HepG2 (cell line): ENCODE data around the gene RFTN1. TPM values are rescaled to one million over a fixed set of nuclear protein-coding genes. Genes with fewer than 3 reads are reported as not detected.

Source experiments
- ATAC-seq: fragments of 200-7000 bp; cut with Tn5 transposase; 3 replicates; pipeline ENCODE4 v1.9.1; 2020; ENCODE audit warnings: mild to moderate bottlenecking, moderate library complexity
- BruUV-seq: library from RNA; stranded (reverse); fragments of 400-500 nt; replicated peaks from 2 replicates; lab custom pipeline; 2021; lab: Mats Ljungman, UMichigan
- CTCF ChIA-PET: fragments of 300-600 bp; formaldehyde crosslinking; extraction: SDS; loops from one replicate; lab custom pipeline; 2021; ENCODE audit warnings: low total read pairs, inconsistent platforms, low intra/inter-chr PET ratio; lab: Yijun Ruan, JAX
- POLR2A ChIA-PET: fragments of 350-600 bp; sonication (Branson Sonifier 250); formaldehyde crosslinking; loops from one replicate; lab custom pipeline; 2020; ENCODE audit warnings: antibody characterized with exemption, inconsistent platforms; lab: Yijun Ruan, JAX
- DNase-seq: peaks from one replicate; pipeline ENCODE4 v3.0.0-alpha.2; 2015; ENCODE audit warnings: low spot score
- FAIRE-seq: peaks from 3 replicates; lab custom pipeline; 2011; peaks lifted over from hg19 to GRCh38; lab: Jason Lieb, UNC
- H2AFZ ChIP-seq: one replicate; pipeline ENCODE4 v1.6.1; 2011; ENCODE audit warnings: low read length, inconsistent platforms
- H3K27ac ChIP-seq: fragments of 300-600 bp; 3 replicates; pipeline ENCODE4 v1.8.0; 2011; ENCODE audit warnings: mixed run types, mild to moderate bottlenecking, mixed read lengths, low read length, inconsistent platforms; ENCODE audit not compliant: insufficient read depth; ENCODE audit errors: extremely low read length
- H3K27me3 ChIP-seq, 2 experiments: fragments of 200-600 bp in 1 of 2; 2 replicates in 1 of 2; 3 replicates in 1 of 2; pipeline versions ENCODE4 v1.6.0 to v1.8.0; 2011; ENCODE audit warnings: low read length in 2 of 2, mild to moderate bottlenecking in 2 of 2, moderate library complexity in 2 of 2, inconsistent platforms in 1 of 2; ENCODE audit not compliant: insufficient read depth in 2 of 2, control insufficient read depth in 1 of 2
- H3K36me3 ChIP-seq, 2 experiments: fragments of 200-600 bp in 1 of 2; replicated peaks in 1 of 2; 2 replicates in 1 of 2; 3 replicates in 1 of 2; pipeline versions ENCODE4 v1.5.1 to v1.8.0; 2011; ENCODE audit warnings: low read length in 2 of 2, inconsistent platforms in 1 of 2; ENCODE audit not compliant: insufficient read depth in 2 of 2, control insufficient read depth in 1 of 2
- H3K4me1 ChIP-seq: 2 replicates; pipeline ENCODE4 v1.5.1; 2012; ENCODE audit warnings: low read length, inconsistent platforms; ENCODE audit not compliant: insufficient read depth
- H3K4me2 ChIP-seq: 2 replicates; pipeline ENCODE4 v1.6.0; 2011; ENCODE audit warnings: low read depth, low read length, inconsistent platforms
- H3K4me3 ChIP-seq, 3 experiments: fragments of 200-600 bp in 1 of 3; sonication (generic), shearing (Covaris generic) in 1 of 3; replicated peaks in 1 of 3; 2 replicates each; pipeline ENCODE4 v1.5.1; 2011 to 2016; ENCODE audit warnings: low read length in 3 of 3, inconsistent platforms in 2 of 3, low read depth in 2 of 3, mild to moderate bottlenecking in 2 of 3, control low read depth in 1 of 3, mixed read lengths in 1 of 3; ENCODE audit not compliant: insufficient read depth in 1 of 3
- H3K79me2 ChIP-seq: one replicate; pipeline ENCODE4 v1.6.1; 2011; ENCODE audit warnings: low read length, inconsistent platforms; ENCODE audit not compliant: insufficient read depth
- H3K9ac ChIP-seq: 2 replicates; pipeline ENCODE4 v1.6.0; 2011; ENCODE audit warnings: mild to moderate bottlenecking, low read depth, low read length, inconsistent platforms; ENCODE audit not compliant: insufficient read depth
- H3K9me3 ChIP-seq: 2 replicates; pipeline ENCODE4 v1.5.1; 2012; ENCODE audit warnings: mild to moderate bottlenecking, low read length
- H4K20me1 ChIP-seq: 2 replicates; pipeline ENCODE4 v1.6.0; 2011; ENCODE audit warnings: inconsistent platforms, mild to moderate bottlenecking, low read length, moderate library complexity; ENCODE audit not compliant: insufficient read depth
- BRF2 ChIP-seq: sonication (generic); formaldehyde crosslinking; IDR thresholded peaks from 2 replicates; pipeline ENCODE4 v1.8.1; 2022; ENCODE audit warnings: mild to moderate bottlenecking, missing genetic modification reagents
- ETV5 ChIP-seq: IDR thresholded peaks from 2 replicates; pipeline ENCODE4 v1.6.1; 2018; ENCODE audit warnings: missing biosample characterization, missing genetic modification reagents, inconsistent platforms, borderline replicate concordance
- MEIS2 ChIP-seq: sonication (generic); formaldehyde crosslinking; IDR thresholded peaks from 2 replicates; pipeline ENCODE4 v1.9.0; 2021; ENCODE audit warnings: mild to moderate bottlenecking, missing genetic modification reagents
- POGK ChIP-seq: sonication (generic); formaldehyde crosslinking; conservative IDR thresholded peaks from 2 replicates; pipeline ENCODE4 v1.8.0; 2022; ENCODE audit warnings: mild to moderate bottlenecking, moderate library complexity, missing genetic modification reagents
- POLR2AphosphoS2 ChIP-seq: IDR thresholded peaks from 2 replicates; pipeline ENCODE4 v1.6.1; 2011; ENCODE audit warnings: low read depth, low read length, improper control_type of control experiment
- PRPF4 ChIP-seq: fragments of 200-400 bp; formaldehyde crosslinking; IDR thresholded peaks from 2 replicates; pipeline ENCODE4 v1.6.1; 2016; ENCODE audit warnings: low read length, low read depth; ENCODE audit not compliant: poor library complexity, severe bottlenecking
- RFX5 ChIP-seq: IDR thresholded peaks from 2 replicates; pipeline ENCODE4 v1.6.1; 2011; ENCODE audit warnings: low read depth, low read length, improper control_type of control experiment
- XRCC5 ChIP-seq: fragments of 200-400 bp; formaldehyde crosslinking; optimal IDR thresholded peaks from 2 replicates; pipeline ENCODE3; 2017; ENCODE audit warnings: mild to moderate bottlenecking, low read length
- ZBTB39 ChIP-seq: sonication (generic); formaldehyde crosslinking; IDR thresholded peaks from 2 replicates; pipeline ENCODE4 v1.5.0; 2020; ENCODE audit warnings: missing genetic modification reagents
- ZBTB8A ChIP-seq: sonication (generic); formaldehyde crosslinking; IDR thresholded peaks from 2 replicates; pipeline ENCODE4 v1.4.0; 2020; ENCODE audit warnings: mild to moderate bottlenecking, low read depth, missing genetic modification reagents, borderline replicate concordance
- ZFP36L2 ChIP-seq: sonication (generic); formaldehyde crosslinking; IDR thresholded peaks from 2 replicates; pipeline ENCODE4 v1.4.0; 2020; ENCODE audit warnings: missing genetic modification reagents
- ZNF274 ChIP-seq: sonication (generic); formaldehyde crosslinking; IDR thresholded peaks from 2 replicates; pipeline ENCODE4 v1.5.1; 2020; ENCODE audit warnings: mild to moderate bottlenecking, missing genetic modification reagents
- ZNF44 ChIP-seq: sonication (generic); formaldehyde crosslinking; IDR thresholded peaks from 2 replicates; pipeline ENCODE4 v1.5.1; 2020; ENCODE audit warnings: mild to moderate bottlenecking, missing genetic modification reagents
- ZNF652 ChIP-seq: IDR thresholded peaks from 2 replicates; pipeline ENCODE4 v1.6.1; 2016; ENCODE audit warnings: low read depth, borderline replicate concordance
- ZNF724P ChIP-seq: sonication (generic); formaldehyde crosslinking; IDR thresholded peaks from 2 replicates; pipeline ENCODE4 v1.8.0; 2022; ENCODE audit warnings: missing genetic modification reagents, borderline replicate concordance
- WGBS: methylation state at CpG from one replicate; pipeline ENCODE4 v1.1.6; 2017; ENCODE audit warnings: low lambda C conversion rate; 5-methylcytosine and 5-hydroxymethylcytosine counted together
- in situ Hi-C: cut with HindIII; loops from 2 replicates; pipeline ENCODE4 v1.10.0; 2017; ENCODE audit warnings: low pct_unique_long_range_greater_than_20kb; ENCODE audit not compliant: extremely low pct_ligation_motif_present
- intact Hi-C: fragments of 100-400 bp; cut with micrococcal nuclease; formaldehyde crosslinking; loops from one replicate; pipeline ENCODE4 v1.10.0; 2022; ENCODE audit not compliant: unreplicated experiment
- polyA plus RNA-seq, 8 experiments: library from polyadenylated mRNA; depleted of rRNA in 3 of 8; stranded (reverse) in 7 of 8; unstranded in 1 of 8; fragments of >200 nt; fragmentation: Illumina TruSeq in 4 of 8; extraction: Trizol in 4 of 8; gene quantifications; 2 replicates each; pipeline versions ENCODE4 v1.2.1 to v1.2.3, GENCODE V29; 2011 to 2016; ENCODE audit warnings: low read depth in 4 of 8, missing spikeins in 1 of 8, mixed read lengths in 1 of 8; ENCODE audit not compliant: insufficient read depth in 1 of 8
- total RNA-seq, 5 experiments: library from RNA; depleted of rRNA; stranded (reverse); fragments of >200 nt; fragmentation: Illumina TruSeq; extraction: Trizol; gene quantifications; 2 replicates each; pipeline ENCODE4 v1.2.3, GENCODE V29; 2016; ENCODE audit warnings: low read depth in 1 of 5
- TF ChIP-seq, protein P1 (sequence below): sonication (generic); formaldehyde crosslinking; IDR thresholded peaks from 2 replicates; pipeline ENCODE4 v1.8.1; 2023; ENCODE audit warnings: missing genetic modification reagents, mild to moderate bottlenecking, borderline replicate concordance
- TF ChIP-seq, protein P2 (sequence below): fragments of 450-650 bp; IDR thresholded peaks from 2 replicates; pipeline ENCODE4 v1.6.1; 2017
- TF ChIP-seq, protein P3 (sequence below): sonication (generic); formaldehyde crosslinking; IDR thresholded peaks from 2 replicates; pipeline ENCODE4 v1.5.0; 2020; ENCODE audit warnings: mild to moderate bottlenecking, missing genetic modification reagents, moderate library complexity

Gene RFTN1
- total and polyA plus RNA-seq, 2 of the 13 experiments (the other 11 are each of a cell fraction or from before 2014, with no cell fraction given): not detected

DNA sequence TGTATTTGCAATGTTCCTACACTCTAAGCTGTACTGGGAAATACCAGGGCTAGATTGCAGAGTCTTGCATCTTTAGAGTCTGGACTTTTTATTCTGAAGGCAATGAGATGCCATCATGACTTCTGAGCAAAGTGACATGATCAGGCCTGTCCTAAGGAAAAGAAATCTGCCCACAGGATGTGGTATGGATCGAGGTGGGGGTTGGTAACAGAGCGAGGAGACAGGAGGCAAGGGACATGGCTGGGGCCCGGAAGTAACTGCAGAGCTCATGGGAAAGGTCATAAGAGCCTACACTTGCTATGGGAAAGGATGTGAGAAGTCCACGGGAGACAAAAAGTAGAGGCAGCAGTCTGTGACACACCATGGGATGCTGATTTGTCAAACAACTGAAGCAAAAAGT is 126.9 kb downstream of the RFTN1 start:
- Histone ChIP-seq H4K20me1 (no peaks in the 10 kb centered on the region), H2AFZ (no peak overlapping the region), H3K4me3 (no peak overlapping the region), H3K79me2 (no peaks in the 10 kb centered on the region), H3K9me3 (no peaks in the 10 kb centered on the region), H3K36me3 (no peaks in the 10 kb centered on the region), H3K4me2 (no peak overlapping the region), H3K27me3 (no peaks in the 10 kb centered on the region), H3K27ac (no peak overlapping the region), H3K9ac (no peak overlapping the region), H3K4me1 (no peaks in the 10 kb centered on the region)
- TF ChIP-seq BRF2 (CRISPR knock-in tag) (no peak), ZNF274 (CRISPR knock-in tag) (no peak), ZNF724P (CRISPR knock-in tag) (no peak), XRCC5 (no peak), ETV5 (CRISPR knock-in tag) (no peak), ZNF44 (no peak), ZFP36L2 (CRISPR knock-in tag) (no peak), ZBTB39 (CRISPR knock-in tag) (no peak), MEIS2 (CRISPR knock-in tag) (no peak), POGK (no peak), ZBTB8A (no peak), ZNF652 (CRISPR knock-in tag) (no peak), RFX5 (no peak), PRPF4 (no peak), POLR2AphosphoS2 (no peak)
- TF ChIP-seq, protein P1, sequence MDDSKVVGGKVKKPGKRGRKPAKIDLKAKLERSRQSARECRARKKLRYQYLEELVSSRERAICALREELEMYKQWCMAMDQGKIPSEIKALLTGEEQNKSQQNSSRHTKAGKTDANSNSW: no peak
- TF ChIP-seq, protein P2, sequence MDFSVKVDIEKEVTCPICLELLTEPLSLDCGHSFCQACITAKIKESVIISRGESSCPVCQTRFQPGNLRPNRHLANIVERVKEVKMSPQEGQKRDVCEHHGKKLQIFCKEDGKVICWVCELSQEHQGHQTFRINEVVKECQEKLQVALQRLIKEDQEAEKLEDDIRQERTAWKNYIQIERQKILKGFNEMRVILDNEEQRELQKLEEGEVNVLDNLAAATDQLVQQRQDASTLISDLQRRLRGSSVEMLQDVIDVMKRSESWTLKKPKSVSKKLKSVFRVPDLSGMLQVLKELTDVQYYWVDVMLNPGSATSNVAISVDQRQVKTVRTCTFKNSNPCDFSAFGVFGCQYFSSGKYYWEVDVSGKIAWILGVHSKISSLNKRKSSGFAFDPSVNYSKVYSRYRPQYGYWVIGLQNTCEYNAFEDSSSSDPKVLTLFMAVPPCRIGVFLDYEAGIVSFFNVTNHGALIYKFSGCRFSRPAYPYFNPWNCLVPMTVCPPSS: no peak
- TF ChIP-seq, protein P3, sequence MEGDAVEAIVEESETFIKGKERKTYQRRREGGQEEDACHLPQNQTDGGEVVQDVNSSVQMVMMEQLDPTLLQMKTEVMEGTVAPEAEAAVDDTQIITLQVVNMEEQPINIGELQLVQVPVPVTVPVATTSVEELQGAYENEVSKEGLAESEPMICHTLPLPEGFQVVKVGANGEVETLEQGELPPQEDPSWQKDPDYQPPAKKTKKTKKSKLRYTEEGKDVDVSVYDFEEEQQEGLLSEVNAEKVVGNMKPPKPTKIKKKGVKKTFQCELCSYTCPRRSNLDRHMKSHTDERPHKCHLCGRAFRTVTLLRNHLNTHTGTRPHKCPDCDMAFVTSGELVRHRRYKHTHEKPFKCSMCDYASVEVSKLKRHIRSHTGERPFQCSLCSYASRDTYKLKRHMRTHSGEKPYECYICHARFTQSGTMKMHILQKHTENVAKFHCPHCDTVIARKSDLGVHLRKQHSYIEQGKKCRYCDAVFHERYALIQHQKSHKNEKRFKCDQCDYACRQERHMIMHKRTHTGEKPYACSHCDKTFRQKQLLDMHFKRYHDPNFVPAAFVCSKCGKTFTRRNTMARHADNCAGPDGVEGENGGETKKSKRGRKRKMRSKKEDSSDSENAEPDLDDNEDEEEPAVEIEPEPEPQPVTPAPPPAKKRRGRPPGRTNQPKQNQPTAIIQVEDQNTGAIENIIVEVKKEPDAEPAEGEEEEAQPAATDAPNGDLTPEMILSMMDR: no peak
- POLR2A ChIA-PET: no interaction called here
- intact Hi-C loops: no loop called here
- WGBS: 56% methylated on average over 4 of the region's 4 CpGs
- no peak for FAIRE-seq
- no peak for ATAC-seq
- in situ Hi-C loops: no loop called here
- no TSS peak for BruUV-seq
- no peak for DNase-seq
- CTCF ChIA-PET: no interaction called here
